ENCODE data around the gene RSU1. TPM values are rescaled to one million over a fixed set of nuclear protein-coding genes. Genes with fewer than 3 reads are reported as not detected.

RSU1 gene
- total RNA-seq, 1 donor = 155 TPM

- no peak overlapping the region for H3K4me3 ChIP-seq (ENCODE audit: low read depth, low read length)
Observed at GRCh38 chr10:16737420-16737819, 79.8 kb downstream of the RSU1 start.

GRCh38 chr10:16735671-16736070 is 81.6 kb downstream of the RSU1 start:
- DNase-seq (ENCODE audit: low read depth) = peak; percentile 8
- H3K4me3 ChIP-seq (ENCODE audit: low read depth, low read length) = no peak overlapping the region
- TF ChIP-seq CTCF (IDR thresholded peaks at IDR 0.05; ENCODE audit: insufficient read depth, low read length) = no peak

More at GRCh38 chr10:16737420-16737819, 79.8 kb downstream of the RSU1 start:
- DNase-seq (ENCODE audit: low read depth) = no peak
- TF ChIP-seq CTCF (IDR thresholded peaks at IDR 0.05; ENCODE audit: insufficient read depth, low read length) = no peak

GRCh38 chr10:16732376-16732775 is 84.8 kb downstream of the RSU1 start:
- no peak overlapping the region for H3K4me3 ChIP-seq (ENCODE audit: low read depth, low read length)
- no peak for TF ChIP-seq CTCF (IDR thresholded peaks at IDR 0.05; ENCODE audit: insufficient read depth, low read length)
- DNase-seq (ENCODE audit: low read depth) = no peak

GRCh38 chr10:16728266-16728665 is 89.0 kb downstream of the RSU1 start:
- no peak for TF ChIP-seq CTCF (IDR thresholded peaks at IDR 0.05; ENCODE audit: insufficient read depth, low read length)
- DNase-seq (ENCODE audit: low read depth) = no peak
- H3K4me3 ChIP-seq (ENCODE audit: low read depth, low read length) = no peak overlapping the region

GRCh38 chr10:16727666-16728065 is 89.6 kb downstream of the RSU1 start:
- H3K4me3 ChIP-seq (ENCODE audit: low read depth, low read length) = no peak overlapping the region
- TF ChIP-seq CTCF (IDR thresholded peaks at IDR 0.05; ENCODE audit: insufficient read depth, low read length) = no peak
- DNase-seq (ENCODE audit: low read depth) = no peak

- no peak overlapping the region for H3K4me3 ChIP-seq (ENCODE audit: low read depth, low read length)
- DNase-seq (ENCODE audit: low read depth) = no peak
- no peak for TF ChIP-seq CTCF (IDR thresholded peaks at IDR 0.05; ENCODE audit: insufficient read depth, low read length)
Observed at GRCh38 chr10:16724509-16724908, 92.7 kb downstream of the RSU1 start.

GRCh38 chr10:16720812-16721211 is 96.4 kb downstream of the RSU1 start:
- no peak for TF ChIP-seq CTCF (IDR thresholded peaks at IDR 0.05; ENCODE audit: insufficient read depth, low read length)
- no peak overlapping the region for H3K4me3 ChIP-seq (ENCODE audit: low read depth, low read length)
- DNase-seq (ENCODE audit: low read depth) = no peak

All from fibroblast of the aortic adventitia (primary cell).